DMS79 (cell line): ENCODE data around the gene TALDO1.

Source experiments
- DNase-seq: peaks from one replicate; lab custom pipeline; 2025; lab: John Stamatoyannopoulos, UW

The TALDO1 gene

GRCh38 chr11:770642-771616 lies 23.7 kb downstream of the TALDO1 start:
- DNase-seq, result no peak

- no peak for DNase-seq
These were observed 24.4 kb downstream of the TALDO1 start for GRCh38 chr11:771617-772204.

GRCh38 chr11:772429-773390 lies 25.4 kb downstream of the TALDO1 start:
- no peak for DNase-seq

- DNase-seq, result no peak
These were observed 26.2 kb downstream of the TALDO1 start for GRCh38 chr11:773425-773824.

- no peak for DNase-seq
These were observed 26.6 kb downstream of the TALDO1 start for GRCh38 chr11:773830-774229.

GRCh38 chr11:774873-775592 lies 27.8 kb downstream of the TALDO1 start:
- DNase-seq, result no peak

GRCh38 chr11:776263-776560 lies 28.9 kb downstream of the TALDO1 start:
- no peak for DNase-seq

- no peak for DNase-seq
These were observed 29.5 kb downstream of the TALDO1 start for GRCh38 chr11:776561-777287.

- DNase-seq, result peak; percentile 28
These were observed 30.3 kb downstream of the TALDO1 start, which contains the start of gene GATD1 for GRCh38 chr11:777288-778255. Gene GATD1, minus strand, starts transcription at chr11:777487. Its CDS starts 25 bp downstream, at chr11:777462.

- no peak for DNase-seq
These were observed 32.0 kb downstream of the TALDO1 start for GRCh38 chr11:778976-779954.

- no peak for DNase-seq
These were observed 32.8 kb downstream of the TALDO1 start for GRCh38 chr11:779955-780532.

GRCh38 chr11:782264-783174 lies 35.3 kb downstream of the TALDO1 start:
- DNase-seq, result no peak

- peak; percentile 65 for DNase-seq
These were observed 36.3 kb downstream of the TALDO1 start for GRCh38 chr11:783581-784015.

GRCh38 chr11:786235-787083 lies 39.2 kb downstream of the TALDO1 start:
- no peak for DNase-seq

- no peak for DNase-seq
These were observed 39.9 kb downstream of the TALDO1 start for GRCh38 chr11:787084-787675.
